GM20431 (cell line): Measurements from ENCODE around the gene TUBA1C.
"Not testable (repeated sequence)": the region's sequence is repeated elsewhere in the genome, so short reads cannot be mapped to it uniquely, and the experiment has no call there.

Experiments
- in situ Hi-C: fragments of 300-500 bp; cut with MseI, MboI; formaldehyde crosslinking; loops from one replicate; pipeline ENCODE4 v1.15.0; 2020; ENCODE audit warnings: low sequenced_read_pairs; ENCODE audit not compliant: unreplicated experiment

Gene TUBA1C

DNA sequence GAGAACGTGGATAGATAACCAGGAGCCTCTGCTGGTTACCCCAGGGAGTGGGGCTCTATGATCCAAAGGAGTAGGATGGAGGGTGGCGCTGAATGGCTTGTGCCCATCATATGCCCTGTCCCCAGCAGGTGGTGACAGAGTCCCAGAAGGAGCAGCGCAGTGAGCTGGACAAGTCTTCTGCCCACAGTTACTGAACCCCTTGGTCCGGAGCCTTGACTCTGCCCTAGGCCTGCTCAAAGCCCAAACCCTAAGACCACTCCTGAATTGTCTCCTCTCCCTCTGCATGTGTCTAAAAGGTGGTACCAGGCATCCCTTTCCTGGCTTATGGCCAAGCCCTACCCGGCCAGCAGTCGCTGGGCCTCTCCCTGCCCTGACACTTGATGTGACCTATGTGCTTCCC, 33.3 kb downstream of the TUBA1C start:
- in situ Hi-C loops = no loop called here

DNA sequence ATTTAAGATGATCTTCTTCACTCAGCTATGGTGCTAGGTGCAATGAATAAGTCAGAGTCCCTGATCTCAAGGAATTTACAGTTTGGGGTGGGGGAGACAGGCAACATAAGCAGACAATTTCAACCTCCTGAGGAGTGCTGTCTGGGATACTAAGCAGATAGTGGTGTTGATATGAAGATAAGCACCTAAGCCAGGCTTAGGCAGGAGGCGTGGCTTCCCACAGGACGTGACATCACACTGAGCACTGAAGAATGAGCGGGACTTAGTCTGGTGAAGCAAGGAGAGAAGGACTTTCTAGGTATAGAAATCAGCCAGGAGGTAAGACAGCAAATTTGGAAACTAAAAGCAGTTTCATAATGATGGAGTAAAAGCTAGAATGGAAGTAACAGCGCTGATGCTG, 36.9 kb downstream of the TUBA1C start:
- in situ Hi-C loops = no loop called here

DNA sequence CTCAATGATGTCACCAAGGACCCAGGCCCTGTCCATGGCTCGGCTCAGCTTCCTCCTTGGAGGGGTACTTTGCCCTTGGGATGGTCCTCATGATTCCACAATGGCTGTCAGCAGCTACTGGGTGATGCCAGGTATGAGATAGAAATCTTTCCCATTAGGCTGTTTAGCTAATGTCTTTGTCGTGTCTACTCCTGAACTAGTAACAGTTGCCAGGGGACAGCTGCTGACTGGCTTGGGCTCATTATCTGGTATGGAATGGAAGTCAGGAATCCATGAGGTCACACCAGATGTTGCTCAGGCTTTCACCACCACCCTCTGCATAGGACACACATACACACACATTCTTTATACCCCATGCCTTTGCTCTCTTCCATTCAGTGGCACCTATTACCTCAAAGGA, 39.3 kb downstream of the TUBA1C start:
- in situ Hi-C loops = no loop called here

DNA sequence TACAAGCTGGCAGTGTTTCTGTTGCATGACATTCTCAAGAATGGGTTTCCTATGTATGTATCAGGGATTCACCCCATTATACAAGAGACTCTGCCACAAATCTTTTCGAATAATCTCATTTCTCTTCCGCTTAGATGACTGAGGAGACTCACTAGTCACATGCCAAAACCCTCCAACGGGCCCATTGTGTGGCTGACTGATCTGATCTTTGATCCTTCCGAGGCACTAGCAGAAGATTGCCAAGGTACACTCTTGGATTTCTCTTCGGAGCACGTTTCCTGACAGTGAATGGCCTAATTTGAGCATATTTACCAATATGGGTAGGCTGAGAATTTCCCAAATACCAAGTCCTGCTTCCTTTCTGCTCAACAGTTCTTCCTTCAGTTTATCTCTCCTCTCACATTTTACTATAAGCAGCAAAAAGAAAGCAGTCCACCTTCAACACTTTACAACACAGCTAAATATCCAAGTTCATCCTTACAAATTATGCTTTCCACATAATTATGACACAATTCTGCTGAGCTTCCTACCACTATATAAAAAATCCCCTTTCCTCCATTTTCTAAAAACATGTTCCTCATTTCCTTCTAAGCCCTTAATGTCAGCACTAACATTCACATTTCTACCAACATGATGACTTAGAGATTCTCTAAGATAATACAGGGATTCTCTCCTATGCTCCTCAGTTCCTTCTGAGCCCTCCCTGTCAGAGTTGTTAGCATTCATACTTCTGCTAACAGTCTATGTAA, 41.1 kb downstream of the TUBA1C start:
- in situ Hi-C loops = no loop called here

DNA sequence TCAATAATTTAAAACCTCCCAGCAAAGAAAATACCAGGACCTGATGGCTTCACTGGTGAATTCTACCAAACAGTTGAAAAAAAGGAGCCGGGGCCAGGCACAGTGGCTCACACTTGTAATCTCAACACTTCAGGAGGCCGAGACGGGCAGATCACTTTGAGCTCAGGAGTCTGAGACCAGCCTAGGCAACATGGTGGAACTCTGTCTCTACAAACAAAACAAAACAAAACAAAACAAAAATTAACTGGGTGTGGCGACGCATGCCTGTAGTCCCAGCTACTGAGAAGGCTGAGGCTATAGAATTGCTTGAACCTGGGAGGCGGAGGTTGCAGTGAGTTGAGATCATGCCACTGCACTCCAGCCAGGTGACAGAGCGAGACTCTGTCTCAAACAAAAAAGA, 44.5 kb downstream of the TUBA1C start:
- in situ Hi-C loops = no loop called here

DNA sequence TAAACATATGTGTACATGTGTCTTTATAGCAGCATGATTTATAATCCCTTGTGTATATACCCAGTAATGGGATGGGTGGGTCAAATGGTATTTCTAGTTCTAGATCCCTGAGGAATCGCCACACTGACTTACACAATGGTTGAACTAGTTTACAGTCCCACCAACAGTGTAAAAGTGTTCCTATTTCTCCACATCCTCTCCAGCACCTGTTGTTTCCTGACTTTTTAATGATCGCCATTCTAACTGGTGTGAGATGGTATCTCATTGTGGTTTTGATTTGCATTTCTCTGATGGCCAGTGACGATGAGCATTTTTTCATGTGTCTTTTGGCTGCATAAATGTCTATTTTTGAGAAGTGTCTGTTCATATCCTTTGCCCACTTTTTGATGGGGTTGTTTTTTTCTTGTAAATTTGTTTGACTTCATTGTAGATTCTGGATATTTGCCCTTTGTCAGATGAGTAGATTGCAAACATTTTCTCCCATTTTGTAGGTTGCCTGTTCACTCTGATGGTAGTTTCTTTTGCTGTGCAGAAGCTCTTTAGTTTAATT, 45.6 kb downstream of the TUBA1C start:
- in situ Hi-C loops = not testable (repeated sequence)

DNA sequence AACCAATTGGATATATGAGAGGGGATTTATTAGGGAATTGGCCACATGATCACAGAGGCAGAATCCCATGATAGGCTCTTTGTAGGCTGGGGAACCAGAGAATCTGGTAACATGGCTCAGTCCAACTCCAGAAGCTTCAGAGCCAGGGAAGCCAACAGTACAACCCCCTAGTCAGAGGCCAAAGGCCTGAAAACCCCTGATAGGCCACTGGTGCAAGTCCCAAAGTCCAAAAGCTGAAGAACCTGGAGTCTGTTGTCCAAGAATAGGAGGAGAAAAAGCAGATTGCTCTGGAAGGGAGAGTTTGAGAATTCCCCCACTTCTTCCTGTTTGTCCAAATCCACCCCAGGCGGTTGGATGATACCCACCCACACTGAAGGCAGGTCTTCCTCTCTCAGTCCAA, 49.9 kb downstream of the TUBA1C start:
- in situ Hi-C loops = no loop called here

DNA sequence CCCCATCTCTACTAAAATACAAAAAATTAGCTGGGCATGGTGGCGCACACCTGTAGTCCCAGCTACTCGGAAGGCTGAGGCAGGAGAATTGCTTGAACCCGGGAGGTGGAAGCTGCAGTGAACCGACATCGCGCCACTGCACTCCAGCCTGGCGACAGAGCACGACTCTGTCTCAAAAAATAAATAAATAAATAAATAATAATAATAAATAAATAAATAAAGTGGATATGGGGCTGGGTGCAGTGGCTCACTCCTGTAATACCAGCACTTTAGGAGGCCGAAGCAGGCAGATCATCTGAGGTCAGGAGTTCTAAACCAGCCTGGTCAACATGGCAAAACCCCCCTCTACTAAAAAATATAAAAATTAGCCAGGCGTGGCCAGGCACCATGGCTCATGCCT, 52.2 kb downstream of the TUBA1C start:
- in situ Hi-C loops = not testable (repeated sequence)

DNA sequence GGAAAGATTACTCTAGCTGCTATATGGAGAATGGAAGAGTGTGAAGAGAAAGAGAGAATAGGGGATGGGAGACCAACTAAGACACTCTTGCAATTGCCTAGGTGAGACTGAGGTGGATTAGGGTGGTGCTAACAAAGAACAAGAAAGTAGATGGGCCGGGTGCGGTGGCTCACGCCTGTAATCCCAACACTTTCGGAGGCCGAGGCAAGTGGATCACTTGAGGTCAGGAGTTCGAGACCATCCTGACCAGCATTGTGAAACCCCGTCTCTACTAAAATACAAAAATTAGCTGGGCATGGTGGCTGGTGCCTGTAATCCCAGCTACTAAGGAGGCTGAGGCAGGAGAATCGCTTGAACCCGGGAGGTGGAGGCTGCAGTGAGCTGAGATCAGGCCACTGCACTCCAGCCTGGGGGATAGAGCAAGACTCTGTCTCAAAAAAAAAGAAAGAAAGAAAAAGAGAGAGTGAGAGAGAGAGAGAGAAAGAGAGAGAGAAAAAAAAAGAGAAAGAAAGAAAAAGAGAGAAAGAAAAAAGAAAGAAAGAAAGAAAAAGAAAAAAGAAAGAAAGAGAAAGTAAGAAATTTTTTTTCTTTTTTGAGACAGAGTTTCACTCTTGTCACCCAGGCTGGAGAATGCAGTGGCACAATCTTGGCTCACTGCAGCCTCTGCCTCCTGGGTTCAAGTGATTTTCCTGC, 55.7 kb downstream of the TUBA1C start:
- in situ Hi-C loops = not testable (repeated sequence)

DNA sequence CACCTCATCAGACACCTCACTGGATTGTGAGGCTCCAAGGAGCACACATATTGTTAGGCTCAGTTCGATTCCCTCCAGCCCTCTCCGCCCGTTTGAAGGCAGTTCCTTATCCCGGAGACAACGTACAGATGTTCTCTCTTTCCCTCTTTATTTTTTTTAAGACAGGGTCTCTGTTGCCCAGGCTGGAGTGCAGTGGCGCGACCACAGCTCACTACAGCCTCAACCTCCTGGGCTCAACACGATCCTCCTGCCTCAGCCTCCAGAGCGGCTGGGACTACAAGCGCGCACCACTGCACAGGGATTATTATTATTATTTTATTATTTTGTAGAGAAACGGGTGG, 57.5 kb downstream of the TUBA1C start:
- in situ Hi-C loops = no loop called here

DNA sequence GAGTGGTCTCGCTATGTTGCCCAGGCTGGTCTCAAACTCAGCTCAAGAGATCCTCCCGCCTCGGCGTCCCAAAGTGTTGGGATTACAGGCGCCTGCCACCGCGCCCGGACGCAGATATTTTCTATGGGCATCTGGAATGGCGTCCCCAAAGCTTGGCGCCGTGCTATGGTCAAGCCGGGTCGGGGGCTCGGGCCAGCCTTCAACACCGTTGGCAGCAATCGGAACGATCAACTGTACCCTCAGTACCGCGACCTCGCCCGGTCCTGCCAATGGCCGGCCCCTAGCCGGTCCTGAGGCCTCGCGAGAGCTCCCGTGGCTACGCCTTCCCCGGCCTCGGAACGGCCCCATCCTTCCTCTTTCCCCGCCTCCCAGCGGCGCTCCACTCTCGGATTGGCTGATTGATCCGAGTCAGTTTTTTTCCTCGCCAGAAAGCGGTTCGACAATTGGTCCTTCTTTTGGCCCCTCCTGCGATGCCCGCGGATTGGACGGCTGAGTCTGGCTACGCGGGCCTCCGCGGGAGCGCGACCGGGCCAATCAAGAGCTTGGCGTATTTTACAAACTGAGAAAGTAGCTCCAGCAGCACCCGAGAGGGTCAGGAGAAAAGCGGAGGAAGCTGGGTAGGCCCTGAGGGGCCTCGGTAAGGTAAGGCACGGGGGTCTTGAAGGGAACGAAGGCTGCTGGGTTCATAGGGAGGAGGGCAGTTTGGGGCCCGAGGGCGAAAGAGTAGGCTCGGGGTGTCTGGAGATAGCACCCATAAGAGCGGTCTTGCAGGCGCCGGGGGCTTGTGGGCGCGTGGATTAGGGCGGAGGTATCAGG, 58.0 kb downstream of the TUBA1C start, which contains the start of gene TROAP:
TSS of gene TROAP (plus strand) at position 548 of the 816 bp plus-strand sequence. CDS start 354 bp downstream, outside the sequence.
- in situ Hi-C loops = no loop called here

DNA sequence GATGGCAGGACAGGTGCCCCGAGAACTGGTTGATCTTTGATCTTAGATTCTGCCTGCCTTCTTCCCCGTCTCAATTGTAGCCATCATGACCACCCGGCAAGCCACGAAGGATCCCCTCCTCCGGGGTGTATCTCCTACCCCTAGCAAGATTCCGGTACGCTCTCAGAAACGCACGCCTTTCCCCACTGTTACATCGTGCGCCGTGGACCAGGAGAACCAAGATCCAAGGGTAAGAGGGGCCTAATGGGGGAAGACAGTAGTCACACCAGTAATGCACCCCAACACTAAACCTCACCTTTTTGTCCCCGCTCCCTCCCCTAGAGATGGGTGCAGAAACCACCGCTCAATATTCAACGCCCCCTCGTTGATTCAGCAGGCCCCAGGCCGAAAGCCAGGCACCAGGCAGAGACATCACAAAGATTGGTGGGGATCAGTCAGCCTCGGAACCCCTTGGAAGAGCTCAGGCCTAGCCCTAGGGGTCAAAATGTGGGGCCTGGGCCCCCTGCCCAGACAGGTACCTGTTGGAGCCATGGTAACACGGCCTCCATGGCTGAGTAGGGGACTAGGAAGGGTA, 58.7 kb downstream of the TUBA1C start:
- in situ Hi-C loops = no loop called here
